ENCODE measurements around the gene PDE1C.

- TF ChIP-seq, protein P1, sequence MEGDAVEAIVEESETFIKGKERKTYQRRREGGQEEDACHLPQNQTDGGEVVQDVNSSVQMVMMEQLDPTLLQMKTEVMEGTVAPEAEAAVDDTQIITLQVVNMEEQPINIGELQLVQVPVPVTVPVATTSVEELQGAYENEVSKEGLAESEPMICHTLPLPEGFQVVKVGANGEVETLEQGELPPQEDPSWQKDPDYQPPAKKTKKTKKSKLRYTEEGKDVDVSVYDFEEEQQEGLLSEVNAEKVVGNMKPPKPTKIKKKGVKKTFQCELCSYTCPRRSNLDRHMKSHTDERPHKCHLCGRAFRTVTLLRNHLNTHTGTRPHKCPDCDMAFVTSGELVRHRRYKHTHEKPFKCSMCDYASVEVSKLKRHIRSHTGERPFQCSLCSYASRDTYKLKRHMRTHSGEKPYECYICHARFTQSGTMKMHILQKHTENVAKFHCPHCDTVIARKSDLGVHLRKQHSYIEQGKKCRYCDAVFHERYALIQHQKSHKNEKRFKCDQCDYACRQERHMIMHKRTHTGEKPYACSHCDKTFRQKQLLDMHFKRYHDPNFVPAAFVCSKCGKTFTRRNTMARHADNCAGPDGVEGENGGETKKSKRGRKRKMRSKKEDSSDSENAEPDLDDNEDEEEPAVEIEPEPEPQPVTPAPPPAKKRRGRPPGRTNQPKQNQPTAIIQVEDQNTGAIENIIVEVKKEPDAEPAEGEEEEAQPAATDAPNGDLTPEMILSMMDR (conservative IDR thresholded peaks at IDR 0.05; ENCODE audit: low read depth, low read length), result no peak
- TF ChIP-seq EZH2 (IDR thresholded peaks at IDR 0.05; ENCODE audit: borderline replicate concordance, low read depth, low read length, poor library complexity, severe bottlenecking), result no peak
These were observed 151.4 kb downstream of the PDE1C start for GRCh38 chr7:31918706-31919393.

Data from A673 (cell line).